BJ (cell line): ENCODE results near the gene GLRX3. TPM values are rescaled to one million over a fixed set of nuclear protein-coding genes. Genes with fewer than 3 reads are reported as not detected.
"Not testable (repeated sequence)": the region's sequence is repeated elsewhere in the genome, so short reads cannot be mapped to it uniquely, and the experiment has no call there.

Experiments
- CTCF ChIA-PET: fragments of 350-600 bp; formaldehyde crosslinking; extraction: SDS; loops from one replicate; lab custom pipeline; 2021; ENCODE audit warnings: antibody characterized with exemption, inconsistent platforms; lab: Yijun Ruan, JAX
- POLR2A ChIA-PET: fragments of 300-600 bp; sonication (Branson Sonifier 250); formaldehyde crosslinking; extraction: SDS; loops from one replicate; lab custom pipeline; 2021; ENCODE audit warnings: antibody characterized with exemption; lab: Charles Lee
- DNase-seq: peaks from one replicate; pipeline ENCODE4 v3.0.0-alpha.2; 2011; ENCODE audit warnings: low read depth
- H3K27me3 ChIP-seq: 2 replicates; pipeline ENCODE4 v1.6.0; 2011; ENCODE audit warnings: low read length; ENCODE audit not compliant: control insufficient read depth, insufficient read depth
- H3K36me3 ChIP-seq: 2 replicates; pipeline ENCODE4 v1.5.1; 2011; ENCODE audit warnings: low read length; ENCODE audit not compliant: control insufficient read depth, insufficient read depth
- H3K4me3 ChIP-seq: 2 replicates; pipeline ENCODE4 v1.5.1; 2011; ENCODE audit warnings: low read depth, mild to moderate bottlenecking, control low read depth, low read length
- polyA minus RNA-seq: library from RNA; depleted of rRNA, polyadenylated mRNA; stranded (reverse); fragments of >200 nt; gene quantifications from 2 replicates; pipeline ENCODE4 v1.2.3, GENCODE V29; 2011; rRNA and poly(A)+ RNA removed
- polyA plus RNA-seq: library from polyadenylated mRNA; depleted of rRNA; stranded (reverse); fragments of >200 nt; gene quantifications from 2 replicates; pipeline ENCODE4 v1.2.3, GENCODE V29; 2011; rRNA removed
- TF ChIP-seq, protein P1 (sequence below): IDR thresholded peaks from 2 replicates; pipeline ENCODE4 v1.5.1; 2011; ENCODE audit warnings: low read depth, mild to moderate bottlenecking, control low read depth, inconsistent platforms, low read length, moderate library complexity; ENCODE audit not compliant: insufficient read depth

The GLRX3 gene
- 51.3 and 82.2 TPM in 2 replicates for polyA plus RNA-seq
- polyA minus RNA-seq: 12.6 and 12.7 TPM in 2 replicates

DNA sequence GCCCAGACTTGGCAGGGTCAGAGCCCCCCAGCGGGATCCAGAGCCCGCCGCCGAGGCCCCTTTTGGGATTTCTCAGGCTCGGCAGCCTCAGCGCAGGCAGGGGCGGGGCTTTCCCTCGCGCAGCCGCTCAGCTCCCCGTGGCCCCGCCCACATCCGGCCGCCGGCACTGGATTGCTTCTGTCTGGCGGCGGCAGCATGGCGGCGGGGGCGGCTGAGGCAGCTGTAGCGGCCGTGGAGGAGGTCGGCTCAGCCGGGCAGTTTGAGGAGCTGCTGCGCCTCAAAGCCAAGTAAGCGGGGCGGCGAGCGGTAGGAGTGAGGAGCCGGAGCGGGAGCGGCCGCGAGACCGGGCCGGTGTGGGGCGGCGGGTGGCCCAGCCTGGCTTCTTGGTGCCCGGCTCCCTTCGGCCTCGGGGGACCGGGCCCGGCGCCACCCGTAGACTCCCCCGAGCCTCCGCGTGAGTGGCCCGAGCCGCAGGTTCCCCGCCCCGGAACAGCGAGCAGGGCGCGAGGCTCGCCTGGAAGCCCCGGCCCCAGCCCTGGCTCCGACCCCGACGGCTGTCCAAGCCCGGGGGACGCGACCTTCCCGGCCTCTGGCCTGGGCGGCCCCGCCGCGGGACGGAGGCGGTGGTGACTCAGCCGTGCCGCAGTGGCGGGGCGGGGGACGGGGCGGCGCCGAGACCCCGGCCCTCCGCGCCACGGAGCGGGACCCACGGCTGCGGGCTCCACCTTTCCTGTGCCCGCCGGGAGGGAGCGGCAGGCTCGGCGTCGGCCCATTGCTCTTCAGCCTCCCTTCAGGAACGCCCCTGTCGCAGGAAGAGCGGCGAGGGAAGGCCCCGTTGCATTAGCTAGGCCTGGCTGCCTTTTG lies at the start of gene GLRX3:
Gene GLRX3 (plus strand): TSS at position 166 of the 864 bp plus-strand sequence. CDS start 30 bp downstream, at position 196.
- Histone ChIP-seq H3K27me3 (no peaks in the 10 kb centered on the region), H3K4me3 (peak within 1 kb of the TSS; percentile 88), H3K36me3 (no peaks in the 10 kb centered on the region; the same call in 1 of the 2 replicates)
- DNase-seq: no peak
- CTCF ChIA-PET: interaction anchor here (1.0 to 2.4 kb wide), 3 partner anchors 9 to 26 kb away, joined by 3 to 14 read pairs (median 4); partner anchors contain the start of gene C10orf143
- TF ChIP-seq, protein P1, sequence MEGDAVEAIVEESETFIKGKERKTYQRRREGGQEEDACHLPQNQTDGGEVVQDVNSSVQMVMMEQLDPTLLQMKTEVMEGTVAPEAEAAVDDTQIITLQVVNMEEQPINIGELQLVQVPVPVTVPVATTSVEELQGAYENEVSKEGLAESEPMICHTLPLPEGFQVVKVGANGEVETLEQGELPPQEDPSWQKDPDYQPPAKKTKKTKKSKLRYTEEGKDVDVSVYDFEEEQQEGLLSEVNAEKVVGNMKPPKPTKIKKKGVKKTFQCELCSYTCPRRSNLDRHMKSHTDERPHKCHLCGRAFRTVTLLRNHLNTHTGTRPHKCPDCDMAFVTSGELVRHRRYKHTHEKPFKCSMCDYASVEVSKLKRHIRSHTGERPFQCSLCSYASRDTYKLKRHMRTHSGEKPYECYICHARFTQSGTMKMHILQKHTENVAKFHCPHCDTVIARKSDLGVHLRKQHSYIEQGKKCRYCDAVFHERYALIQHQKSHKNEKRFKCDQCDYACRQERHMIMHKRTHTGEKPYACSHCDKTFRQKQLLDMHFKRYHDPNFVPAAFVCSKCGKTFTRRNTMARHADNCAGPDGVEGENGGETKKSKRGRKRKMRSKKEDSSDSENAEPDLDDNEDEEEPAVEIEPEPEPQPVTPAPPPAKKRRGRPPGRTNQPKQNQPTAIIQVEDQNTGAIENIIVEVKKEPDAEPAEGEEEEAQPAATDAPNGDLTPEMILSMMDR: no peak
- POLR2A ChIA-PET: interaction anchor here (1.0 kb wide), 1 partner anchor 26 kb away, joined by 4 read pairs; the partner anchor contains the start of gene C10orf143

DNA sequence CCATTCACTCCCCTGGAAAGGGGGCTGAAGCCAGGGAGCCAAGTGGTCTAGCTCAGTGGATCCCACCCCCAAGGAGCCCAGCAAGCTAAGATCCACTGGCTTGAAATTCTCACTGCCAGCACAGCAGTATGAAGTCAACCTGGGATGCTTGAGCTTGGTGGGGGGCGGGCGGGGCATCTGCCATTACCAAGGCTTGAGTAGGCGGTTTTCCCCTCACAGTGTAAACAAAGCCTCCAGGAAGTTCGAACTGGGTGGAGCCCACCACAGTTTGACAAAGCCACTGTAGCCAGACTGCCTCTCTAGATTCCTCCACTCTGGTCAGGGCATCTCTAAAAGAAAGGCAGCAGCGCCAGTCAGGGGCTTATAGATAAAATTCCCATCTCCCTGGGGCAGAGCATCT lies 45.6 kb upstream of the GLRX3 start:
- H3K27me3 ChIP-seq, H3K4me3 ChIP-seq, DNase-seq, POLR2A ChIA-PET, H3K36me3 ChIP-seq: not testable (repeated sequence)
- CTCF ChIA-PET: interaction anchor here (1.1 kb wide), 1 partner anchor 16 kb away, joined by 3 read pairs; no protein-coding TSS in a partner anchor

DNA sequence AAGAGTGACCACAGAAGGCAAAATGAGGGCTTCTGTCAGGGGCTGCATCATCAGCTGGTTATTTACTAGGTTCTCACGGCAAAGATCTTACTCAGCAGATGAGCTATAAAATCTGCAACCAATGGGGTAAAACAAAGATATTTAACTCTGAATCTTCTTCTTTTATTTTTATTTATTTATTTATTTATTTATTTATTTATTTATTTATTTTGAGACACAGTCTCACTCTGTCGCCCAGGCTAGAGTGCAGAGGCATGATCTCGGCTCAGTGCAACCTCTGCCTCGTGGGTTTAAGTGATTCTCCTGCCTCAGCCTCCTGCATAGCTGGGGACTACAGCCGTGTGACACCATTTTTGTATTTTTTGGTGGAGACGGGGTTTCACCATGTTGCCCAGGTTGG lies 36.8 kb upstream of the GLRX3 start:
- no peak for DNase-seq
- ChIA-PET CTCF (interaction anchor here (0.8 kb wide), 1 partner anchor 10 kb away, joined by 3 read pairs; no protein-coding TSS in a partner anchor), POLR2A (no interaction called here)
- H3K36me3 ChIP-seq: no peaks in the 10 kb centered on the region
- TF ChIP-seq, protein P1: no peak
- H3K27me3 ChIP-seq: no peaks in the 10 kb centered on the region
- no peak overlapping the region for H3K4me3 ChIP-seq

DNA sequence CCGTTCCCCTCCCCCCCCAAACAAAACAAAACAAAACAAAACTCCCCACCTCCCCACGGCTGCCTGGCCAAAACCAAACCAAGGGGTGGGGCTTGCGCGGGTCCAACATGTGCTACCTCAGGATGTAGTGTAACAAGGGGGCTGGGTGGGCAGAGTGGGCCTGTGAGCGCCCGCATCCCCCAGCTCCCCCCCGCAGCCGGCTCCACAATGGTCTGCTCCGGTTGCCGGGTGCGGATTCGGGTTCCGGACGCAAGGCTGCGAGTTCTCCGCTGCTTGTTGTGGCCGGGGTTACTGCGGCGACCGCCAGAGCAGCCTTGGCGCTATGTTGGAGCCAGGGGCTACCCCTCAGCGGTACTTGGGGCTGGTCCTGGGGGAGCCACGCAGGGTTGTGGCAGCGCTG lies 30.5 kb upstream of the GLRX3 start:
- CTCF ChIA-PET: interaction anchor here (0.7 to 2.9 kb wide), 2 partner anchors 22 to 1113 kb away, joined by 4 to 8 read pairs; no protein-coding TSS in a partner anchor
- DNase-seq: no peak
- no peaks in the 10 kb centered on the region for H3K36me3 ChIP-seq
- no peaks in the 10 kb centered on the region for H3K27me3 ChIP-seq
- POLR2A ChIA-PET: no interaction called here
- no peak overlapping the region for H3K4me3 ChIP-seq
- TF ChIP-seq, protein P1: no peak

DNA sequence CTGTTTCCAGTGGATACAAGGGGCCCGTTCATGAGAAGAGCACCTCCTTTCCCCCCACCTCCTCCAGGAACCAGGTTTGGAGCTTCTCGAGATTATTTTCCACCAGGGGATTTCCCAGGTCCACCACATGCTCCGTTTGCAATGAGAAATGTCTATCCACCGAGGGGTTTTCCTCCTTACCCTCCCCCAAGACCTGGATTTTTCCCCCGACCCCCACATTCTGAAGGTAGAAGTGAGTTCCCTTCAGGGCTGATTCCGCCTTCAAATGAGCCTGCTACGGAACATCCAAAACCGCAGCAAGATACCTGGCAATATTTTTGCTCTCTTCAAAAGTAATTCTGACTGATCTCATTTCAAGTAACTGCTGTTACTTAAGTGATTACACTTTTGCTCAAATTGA lies 28.0 kb upstream of the GLRX3 start:
- H3K27me3 ChIP-seq, POLR2A ChIA-PET, DNase-seq, H3K4me3 ChIP-seq, H3K36me3 ChIP-seq: not testable (repeated sequence)
- CTCF ChIA-PET: interaction anchor here (2.9 kb wide), 1 partner anchor 20 kb away, joined by 8 read pairs; no protein-coding TSS in a partner anchor
